Activated B cell treated with CpG ODN at 0.5 μM for 24 hours (primary cell): ENCODE data around the gene ARTN. TPM values are rescaled to one million over a fixed set of nuclear protein-coding genes. Genes with fewer than 3 reads are reported as not detected.

Experiments used
- ATAC-seq: fragments of 200-7000 bp; cut with Tn5 transposase; one replicate; pipeline ENCODE4 v1.10.0; 2021; ENCODE audit warnings: low read depth, mild to moderate bottlenecking, moderate library complexity
- CTCF ChIA-PET: fragments of 350-600 bp; sonication (Branson Sonifier 250); formaldehyde crosslinking; loops from one replicate; lab custom pipeline; 2021; ENCODE audit warnings: antibody characterized with exemption; lab: Charles Lee
- POLR2A ChIA-PET: fragments of 350-600 bp; sonication (Branson Sonifier 250); formaldehyde crosslinking; loops from one replicate; lab custom pipeline; 2021; ENCODE audit warnings: antibody characterized with exemption; lab: Charles Lee
- DNase-seq: peaks from one replicate; pipeline ENCODE4 v3.0.0; 2022
- H3K27ac Mint-ChIP-seq: one replicate; pipeline ENCODE4 v1.8.0; 2020; ENCODE audit warnings: mixed read lengths
- H3K27me3 Mint-ChIP-seq: one replicate; pipeline ENCODE4 v1.8.0; 2021; ENCODE audit warnings: mixed read lengths
- H3K36me3 Mint-ChIP-seq: one replicate; pipeline ENCODE4 v1.8.0; 2021; ENCODE audit warnings: low read depth, mixed read lengths
- H3K4me1 Mint-ChIP-seq: one replicate; pipeline ENCODE4 v1.8.0; 2021; ENCODE audit warnings: mixed read lengths
- H3K4me3 Mint-ChIP-seq: one replicate; pipeline ENCODE4 v1.8.0; 2020; ENCODE audit warnings: mild to moderate bottlenecking, mixed read lengths
- H3K9me3 Mint-ChIP-seq: one replicate; pipeline ENCODE4 v1.8.0; 2020; ENCODE audit warnings: mixed read lengths
- CTCF ChIP-seq: fragments of 200-600 bp; IDR thresholded peaks from one replicate; pipeline ENCODE4 v1.8.0; 2022; ENCODE audit warnings: antibody characterized with exemption, mild to moderate bottlenecking
- intact Hi-C: fragments of 100-400 bp; cut with micrococcal nuclease; formaldehyde crosslinking; loops from one replicate; pipeline ENCODE4 v1.15.1; 2024
- total RNA-seq: library from RNA; stranded (reverse); gene quantifications from 2 replicates; pipeline ENCODE4 v1.2.3, GENCODE V29; 2022

Gene ARTN
- total RNA-seq: 0.20 TPM in 1 of 2 replicates, not detected in the other

GRCh38 chr1:43933386-43934100 is at the start of gene ARTN:
ARTN (plus strand) TSS chr1:43933801; CDS start chr1:43935657, 1,856 bp downstream.
- H3K36me3 Mint-ChIP-seq: peaks cover 2% of the 10 kb centered on the region
- H3K27me3 Mint-ChIP-seq: peaks cover 22% of the 10 kb centered on the region
- no peaks in the 10 kb centered on the region for H3K9me3 Mint-ChIP-seq
- H3K4me1 Mint-ChIP-seq: peaks cover 19% of the 10 kb centered on the region
- intact Hi-C loops: loop anchor here (1.0 to 5.0 kb wide), 4 partner anchors 99 to 706 kb away; partner anchors contain the start of gene SLC6A9
- no peak for TF ChIP-seq CTCF
- no peak for ATAC-seq
- no peak for DNase-seq
- H3K4me3 Mint-ChIP-seq: peak within 1 kb of the TSS; percentile 62
- no peak within 1 kb of the TSS for H3K27ac Mint-ChIP-seq
- POLR2A ChIA-PET: interaction anchor here (1.1 kb wide), 1 partner anchor 13 kb away, joined by 3 read pairs; the partner anchor contains the start of gene IPO13
- CTCF ChIA-PET: interaction anchor here (1.1 to 5.7 kb wide), 8 partner anchors 10 to 404 kb away, joined by 3 to 123 read pairs (median 5); partner anchors contain the start of gene IPO13

DNA sequence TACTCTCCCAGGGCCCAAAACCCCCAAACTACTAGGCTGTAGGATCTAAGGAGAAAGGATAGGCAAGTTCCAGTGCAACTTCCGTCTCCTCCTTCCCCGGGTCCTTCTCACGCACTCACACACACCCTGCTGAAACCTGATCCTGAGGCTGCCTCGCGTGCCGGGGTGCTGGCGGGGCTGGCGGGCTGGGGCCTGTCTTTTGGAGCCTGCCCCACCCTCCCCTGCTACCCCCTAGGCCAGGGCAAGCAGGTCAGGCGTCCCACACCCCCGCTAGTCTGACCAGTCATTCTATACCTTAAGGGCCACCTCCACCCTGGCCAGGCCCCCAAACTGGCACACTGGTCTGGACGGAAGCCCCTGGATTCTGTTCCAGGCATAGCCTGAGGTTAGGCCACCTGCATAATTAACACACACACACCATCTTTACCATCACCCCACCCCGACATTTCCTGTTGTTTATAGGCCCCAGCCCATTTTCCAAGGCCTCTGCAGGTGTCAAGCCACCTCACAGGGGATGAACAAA is 48.3 kb upstream of the ARTN start:
- Mint-ChIP-seq H3K4me3 (no peak overlapping the region), H3K27me3 (no peaks in the 10 kb centered on the region), H3K4me1 (no peaks in the 10 kb centered on the region), H3K9me3 (no peaks in the 10 kb centered on the region), H3K27ac (no peak overlapping the region), H3K36me3 (no peaks in the 10 kb centered on the region)
- POLR2A ChIA-PET: no interaction called here
- TF ChIP-seq CTCF: no peak
- intact Hi-C loops: no loop called here
- CTCF ChIA-PET: no interaction called here
- ATAC-seq (no peak), DNase-seq (no peak)

DNA sequence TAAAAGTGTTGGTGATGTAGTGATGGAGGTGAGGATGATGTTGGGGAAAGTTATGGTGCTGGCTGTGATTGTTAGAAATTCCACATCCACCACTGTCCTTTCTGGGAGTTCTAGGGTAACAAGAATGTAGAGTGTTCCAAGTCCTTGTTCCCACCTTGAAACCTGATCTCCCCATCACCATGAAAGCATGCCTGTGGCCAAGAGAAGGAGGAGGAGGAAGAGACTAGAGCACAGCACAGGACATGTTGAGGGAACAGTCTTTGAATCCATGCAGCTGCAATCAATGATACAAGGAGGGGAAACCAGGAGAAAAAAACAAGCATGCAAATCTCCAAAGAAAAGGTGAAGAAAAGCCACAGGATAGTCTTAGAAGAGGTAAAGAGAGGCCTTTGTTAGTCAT is 45.9 kb upstream of the ARTN start:
- Mint-ChIP-seq H3K27me3 (no peaks in the 10 kb centered on the region), H3K4me1 (no peaks in the 10 kb centered on the region), H3K36me3 (peaks cover 1% of the 10 kb centered on the region), H3K4me3 (no peak overlapping the region), H3K9me3 (no peaks in the 10 kb centered on the region), H3K27ac (no peak overlapping the region)
- DNase-seq (no peak), ATAC-seq (no peak)
- TF ChIP-seq CTCF: no peak
- intact Hi-C loops: no loop called here
- CTCF ChIA-PET: no interaction called here
- POLR2A ChIA-PET: no interaction called here

DNA sequence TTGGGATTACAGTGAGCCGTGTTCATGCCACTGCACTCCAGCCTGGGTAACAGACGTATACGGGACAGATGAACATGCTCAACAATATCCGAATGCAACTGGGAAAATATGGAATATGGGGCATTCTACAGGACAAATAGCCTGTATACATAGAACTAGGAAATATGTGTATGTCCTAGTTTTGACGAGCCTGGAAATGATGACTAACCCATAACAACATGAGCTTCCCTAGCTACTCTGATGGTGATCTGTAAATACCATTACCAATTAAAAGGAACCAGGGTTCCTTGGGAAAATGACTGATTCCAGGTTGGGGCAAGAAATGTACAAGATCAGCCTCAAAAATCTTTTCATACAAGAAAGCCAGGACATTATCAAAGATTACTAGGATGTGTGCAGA is 42.8 kb upstream of the ARTN start:
- Mint-ChIP-seq H3K4me1 (no peaks in the 10 kb centered on the region), H3K9me3 (no peaks in the 10 kb centered on the region), H3K4me3 (no peak overlapping the region), H3K27me3 (no peaks in the 10 kb centered on the region), H3K27ac (no peak overlapping the region), H3K36me3 (peaks cover 17% of the 10 kb centered on the region)
- no peak for TF ChIP-seq CTCF
- ChIA-PET CTCF (interaction anchor here (1.2 kb wide), 1 partner anchor 44 kb away, joined by 3 read pairs; no protein-coding TSS in a partner anchor), POLR2A (no interaction called here)
- intact Hi-C loops: no loop called here
- no peak for ATAC-seq
- no peak for DNase-seq

DNA sequence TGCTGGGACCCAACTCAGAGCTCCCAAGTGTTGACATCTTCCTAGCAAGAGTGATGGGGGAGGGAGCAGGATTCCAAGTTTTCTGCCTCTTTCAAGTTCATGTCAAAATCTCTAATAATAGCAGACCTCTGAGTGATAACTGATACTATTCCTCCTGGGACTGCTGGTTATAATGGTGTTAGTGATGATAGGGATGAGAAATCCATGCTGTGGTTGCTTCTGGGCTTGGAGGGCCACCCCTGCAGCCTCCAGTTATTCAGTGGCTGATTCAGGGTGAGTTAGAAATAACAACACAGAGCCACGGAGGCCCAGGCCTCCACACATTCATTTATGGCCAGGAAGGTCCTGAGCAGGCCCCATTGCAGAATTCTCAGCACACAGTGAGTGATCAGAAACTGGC is 40.6 kb upstream of the ARTN start:
- ATAC-seq (no peak), DNase-seq (no peak)
- no peaks in the 10 kb centered on the region for H3K4me1 Mint-ChIP-seq
- no peak for TF ChIP-seq CTCF
- no peak overlapping the region for H3K4me3 Mint-ChIP-seq
- ChIA-PET POLR2A (no interaction called here), CTCF (no interaction called here)
- intact Hi-C loops: no loop called here
- H3K27me3 Mint-ChIP-seq: no peaks in the 10 kb centered on the region
- peaks cover 33% of the 10 kb centered on the region for H3K36me3 Mint-ChIP-seq
- H3K27ac Mint-ChIP-seq: no peak overlapping the region
- no peaks in the 10 kb centered on the region for H3K9me3 Mint-ChIP-seq
